AG09319 (cell line): ENCODE results near the gene KITLG.
A peak's percentile ranks its signal among the peaks of the same experiment; 100 is the strongest.

Experiments
- DNase-seq: peaks from one replicate; pipeline ENCODE4 v3.0.0-alpha.2; 2010; ENCODE audit warnings: low read depth; ENCODE audit errors: extremely low read depth
- CTCF ChIP-seq: IDR thresholded peaks from 2 replicates; pipeline ENCODE4 v1.5.1; 2011; ENCODE audit warnings: low read depth, mild to moderate bottlenecking, inconsistent platforms, low read length, moderate library complexity

Gene KITLG

GRCh38 chr12:88617352-88617751, 37.1 kb upstream of the KITLG start:
- no peak for DNase-seq
- no peak for TF ChIP-seq CTCF

- TF ChIP-seq CTCF = no peak
- no peak for DNase-seq
These were observed 35.2 kb upstream of the KITLG start for GRCh38 chr12:88615490-88615889.

GRCh38 chr12:88604646-88605045, 24.4 kb upstream of the KITLG start:
- no peak for TF ChIP-seq CTCF
- no peak for DNase-seq

GRCh38 chr12:88600272-88600671, 20.0 kb upstream of the KITLG start:
- TF ChIP-seq CTCF = no peak
- peak; percentile 65 for DNase-seq

GRCh38 chr12:88597365-88597764, 17.1 kb upstream of the KITLG start:
- DNase-seq = no peak

GRCh38 chr12:88595697-88596096, 15.4 kb upstream of the KITLG start:
- no peak for DNase-seq
- TF ChIP-seq CTCF = no peak

More at GRCh38 chr12:88597365-88597764, 17.1 kb upstream of the KITLG start:
- TF ChIP-seq CTCF = no peak

GRCh38 chr12:88594780-88595179, 14.5 kb upstream of the KITLG start:
- no peak for TF ChIP-seq CTCF
- no peak for DNase-seq
